Activated CD4-positive, alpha-beta T cell treated with anti-CD3 and anti-CD28 coated beads, Interleukin-2, Interleukin-4, amounts not matched to agents 100 ng/mL and 50 ng/mL, durations not matched to agents 16 hours and 8 hours (primary cell): Measurements from ENCODE around the gene GALT.

Experiments
- DNase-seq: peaks from one replicate; pipeline ENCODE4 v3.0.0-alpha.2; 2020; ENCODE audit warnings: low spot score

GALT gene

GRCh38 chr9:34651876-34652601, 5.6 kb downstream of the GALT start, which contains the start of gene IL11RA:
Gene IL11RA (plus strand): TSS chr9:34652185. CDS start chr9:34655218, 3,033 bp downstream.
- peak; percentile 43 for DNase-seq

GRCh38 chr9:34652602-34653000, 6.1 kb downstream of the GALT start:
- no peak for DNase-seq

- no peak for DNase-seq
These were observed 6.9 kb downstream of the GALT start for GRCh38 chr9:34653151-34654072.

- no peak for DNase-seq
These were observed 8.0 kb downstream of the GALT start for GRCh38 chr9:34654323-34655051.

GRCh38 chr9:34655394-34655793, 8.9 kb downstream of the GALT start:
- no peak for DNase-seq

GRCh38 chr9:34656992-34657391, 10.5 kb downstream of the GALT start:
- DNase-seq, result no peak

- no peak for DNase-seq
These were observed 12.0 kb downstream of the GALT start for GRCh38 chr9:34658461-34658860.

- DNase-seq, result no peak
These were observed 13.2 kb downstream of the GALT start for GRCh38 chr9:34659592-34660253.

- no peak for DNase-seq
These were observed 16.2 kb downstream of the GALT start, which contains the start of gene CCL27 for GRCh38 chr9:34662526-34663302. Gene CCL27 (minus strand): TSS chr9:34662657. CDS start chr9:34662633, 24 bp downstream.

GRCh38 chr9:34663303-34663605, 16.8 kb downstream of the GALT start:
- no peak for DNase-seq

- DNase-seq, result peak; percentile 74
These were observed 18.0 kb downstream of the GALT start for GRCh38 chr9:34664281-34665066.

- no peak for DNase-seq
These were observed 18.5 kb downstream of the GALT start for GRCh38 chr9:34665067-34665380.

GRCh38 chr9:34665381-34666250, 19.1 kb downstream of the GALT start:
- DNase-seq, result peak; percentile 86

GRCh38 chr9:34669809-34670562, 23.5 kb downstream of the GALT start:
- DNase-seq, result no peak

- no peak for DNase-seq
These were observed 24.8 kb downstream of the GALT start for GRCh38 chr9:34671307-34671706.

GRCh38 chr9:34674440-34674839, 28.0 kb downstream of the GALT start:
- DNase-seq, result no peak

- DNase-seq, result peak; percentile 52
These were observed 28.7 kb downstream of the GALT start for GRCh38 chr9:34675048-34675714.

- DNase-seq, result no peak
These were observed 29.4 kb downstream of the GALT start for GRCh38 chr9:34675869-34676268.
